Fibroblast of mammary gland (primary cell): ENCODE data around the gene VPS13D.

Experiments
- DNase-seq: peaks from one replicate; pipeline ENCODE4 v3.0.0-alpha.2; 2010; ENCODE audit warnings: low read depth
- H3K4me3 ChIP-seq: 2 replicates; pipeline ENCODE4 v1.5.1; 2011; ENCODE audit warnings: low read depth, mild to moderate bottlenecking, low read length, moderate library complexity; ENCODE audit not compliant: control insufficient read depth
- TF ChIP-seq, protein P1 (sequence below): conservative IDR thresholded peaks from 2 replicates; pipeline ENCODE4 v1.5.1; 2011; ENCODE audit warnings: low read depth, low read length, inconsistent platforms; ENCODE audit not compliant: control insufficient read depth, insufficient read depth

The VPS13D gene

GRCh38 chr1:12436817-12437599 is 207.2 kb downstream of the VPS13D start:
- no peak overlapping the region for H3K4me3 ChIP-seq
- DNase-seq: peak; percentile 86
- TF ChIP-seq, protein P1, sequence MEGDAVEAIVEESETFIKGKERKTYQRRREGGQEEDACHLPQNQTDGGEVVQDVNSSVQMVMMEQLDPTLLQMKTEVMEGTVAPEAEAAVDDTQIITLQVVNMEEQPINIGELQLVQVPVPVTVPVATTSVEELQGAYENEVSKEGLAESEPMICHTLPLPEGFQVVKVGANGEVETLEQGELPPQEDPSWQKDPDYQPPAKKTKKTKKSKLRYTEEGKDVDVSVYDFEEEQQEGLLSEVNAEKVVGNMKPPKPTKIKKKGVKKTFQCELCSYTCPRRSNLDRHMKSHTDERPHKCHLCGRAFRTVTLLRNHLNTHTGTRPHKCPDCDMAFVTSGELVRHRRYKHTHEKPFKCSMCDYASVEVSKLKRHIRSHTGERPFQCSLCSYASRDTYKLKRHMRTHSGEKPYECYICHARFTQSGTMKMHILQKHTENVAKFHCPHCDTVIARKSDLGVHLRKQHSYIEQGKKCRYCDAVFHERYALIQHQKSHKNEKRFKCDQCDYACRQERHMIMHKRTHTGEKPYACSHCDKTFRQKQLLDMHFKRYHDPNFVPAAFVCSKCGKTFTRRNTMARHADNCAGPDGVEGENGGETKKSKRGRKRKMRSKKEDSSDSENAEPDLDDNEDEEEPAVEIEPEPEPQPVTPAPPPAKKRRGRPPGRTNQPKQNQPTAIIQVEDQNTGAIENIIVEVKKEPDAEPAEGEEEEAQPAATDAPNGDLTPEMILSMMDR: no peak

DNA sequence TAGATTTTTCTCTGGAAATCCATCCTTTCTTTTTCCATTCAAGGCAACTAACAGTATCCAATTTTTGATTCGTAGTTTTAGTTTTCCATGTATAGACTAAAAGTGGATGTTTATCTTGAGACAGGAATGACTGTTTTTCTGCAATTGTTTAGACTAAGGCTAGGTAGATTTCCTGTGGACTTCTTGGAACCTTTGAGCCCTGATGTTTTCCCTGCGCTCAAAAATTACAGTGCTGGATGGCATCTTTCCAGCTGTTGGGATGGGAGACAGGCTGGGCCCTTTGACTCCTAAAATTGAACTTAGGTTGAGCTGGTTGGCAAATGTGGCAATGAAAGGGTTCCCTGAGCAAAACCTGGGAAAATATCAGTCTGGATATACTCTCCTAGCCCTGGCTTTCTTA is 207.8 kb downstream of the VPS13D start:
- no peak overlapping the region for H3K4me3 ChIP-seq
- no peak for DNase-seq
- TF ChIP-seq, protein P1: no peak

DNA sequence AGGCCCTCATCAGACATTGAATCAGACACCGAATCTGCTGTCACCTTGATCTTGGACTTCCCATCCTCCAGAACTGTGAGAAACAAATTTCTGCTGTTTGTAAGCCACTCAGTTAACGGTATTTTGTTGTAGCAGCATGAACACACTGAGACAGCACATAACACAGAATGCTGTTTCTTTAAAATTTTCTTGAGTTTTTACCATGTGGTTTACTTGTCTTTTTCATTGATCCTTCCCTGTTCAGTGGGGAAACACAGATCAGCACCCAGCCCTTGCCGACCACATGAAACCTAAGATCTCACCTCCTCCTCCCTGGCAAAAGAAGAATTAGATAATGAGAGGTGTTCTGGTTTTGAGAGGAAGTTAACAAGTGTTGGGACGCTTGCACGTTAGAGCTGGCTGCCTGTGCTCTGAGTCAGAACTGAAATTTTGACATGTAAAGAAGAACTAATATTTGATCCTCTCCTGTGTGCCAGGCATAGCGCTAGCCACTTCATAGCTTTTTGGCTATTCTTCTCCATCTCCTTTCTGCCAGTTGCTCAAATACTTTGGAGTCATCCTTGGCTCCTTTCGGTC is 208.6 kb downstream of the VPS13D start:
- no peak overlapping the region for H3K4me3 ChIP-seq
- DNase-seq: no peak
- TF ChIP-seq, protein P1: no peak

GRCh38 chr1:12439073-12439472 is 209.2 kb downstream of the VPS13D start:
- no peak for DNase-seq
- no peak overlapping the region for H3K4me3 ChIP-seq
- TF ChIP-seq, protein P1: no peak

DNA sequence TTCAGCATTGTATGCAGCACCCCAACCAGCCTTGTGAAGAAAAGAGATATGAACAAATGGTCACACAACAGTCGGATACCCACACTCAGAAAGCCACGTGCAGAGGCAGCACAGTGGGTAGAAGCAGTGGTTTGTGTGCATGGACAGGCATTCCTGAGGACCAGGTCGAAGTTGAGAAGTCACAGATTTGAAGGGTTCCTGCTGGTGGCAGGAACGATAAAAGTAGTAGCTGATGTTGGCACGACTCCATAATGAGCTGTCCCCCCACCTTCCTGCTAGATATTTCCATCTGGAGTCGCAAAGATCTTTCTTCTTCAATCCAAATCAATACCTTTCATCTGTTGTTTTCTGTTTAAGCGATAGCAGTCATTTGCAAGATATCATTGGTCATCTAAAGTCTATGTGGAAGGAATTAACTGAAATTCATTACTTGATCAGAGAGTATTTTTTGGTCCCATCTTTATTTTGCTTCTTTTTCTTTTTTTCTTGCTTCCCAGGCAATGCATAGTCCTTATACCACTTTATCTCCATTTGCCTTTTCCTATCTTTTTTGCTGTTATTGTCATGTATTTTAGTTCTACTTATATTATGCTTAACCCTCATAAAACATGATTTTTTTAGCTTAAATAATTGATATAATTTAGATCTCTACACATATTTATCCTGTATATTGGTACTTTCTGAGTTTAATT is 211.7 kb downstream of the VPS13D start:
- TF ChIP-seq, protein P1: no peak
- no peak overlapping the region for H3K4me3 ChIP-seq
- no peak for DNase-seq

GRCh38 chr1:12442217-12442616 is 212.4 kb downstream of the VPS13D start:
- DNase-seq: no peak
- TF ChIP-seq, protein P1: no peak
- H3K4me3 ChIP-seq: no peak overlapping the region
